ENCODE results near the gene LRRC61. TPM values are rescaled to one million over a fixed set of nuclear protein-coding genes. Genes with fewer than 3 reads are reported as not detected.

LRRC61 gene
- total RNA-seq, 1 donor from 2014 or later: 70.8 TPM

- TF ChIP-seq CTCF (IDR thresholded peaks at IDR 0.05; ENCODE audit: insufficient read depth, low read length, poor library complexity, severe bottlenecking): no peak
- no peak for DNase-seq (ENCODE audit: low read depth)
- no peak overlapping the region for H3K4me3 ChIP-seq (ENCODE audit: low read depth, low read length)
- no peaks in the 10 kb centered on the region for H3K36me3 ChIP-seq (ENCODE audit: control insufficient read depth, insufficient read depth, low read length)
- H3K27me3 ChIP-seq (ENCODE audit: control insufficient read depth, insufficient read depth, low read length): no peaks in the 10 kb centered on the region
Measured at GRCh38 chr7:150381785-150382122, 58.6 kb downstream of the LRRC61 start.

GRCh38 chr7:150382123-150382843, 59.1 kb downstream of the LRRC61 start:
- DNase-seq (ENCODE audit: low read depth): no peak
- Histone ChIP-seq H3K4me3 (ENCODE audit: low read depth, low read length) (no peak overlapping the region), H3K36me3 (ENCODE audit: control insufficient read depth, insufficient read depth, low read length) (no peaks in the 10 kb centered on the region), H3K27me3 (ENCODE audit: control insufficient read depth, insufficient read depth, low read length) (no peaks in the 10 kb centered on the region)
- TF ChIP-seq CTCF (IDR thresholded peaks at IDR 0.05; ENCODE audit: insufficient read depth, low read length, poor library complexity, severe bottlenecking): no peak

- Histone ChIP-seq H3K4me3 (ENCODE audit: low read depth, low read length) (no peak overlapping the region), H3K36me3 (ENCODE audit: control insufficient read depth, insufficient read depth, low read length) (no peaks in the 10 kb centered on the region), H3K27me3 (ENCODE audit: control insufficient read depth, insufficient read depth, low read length) (no peaks in the 10 kb centered on the region)
- no peak for TF ChIP-seq CTCF (IDR thresholded peaks at IDR 0.05; ENCODE audit: insufficient read depth, low read length, poor library complexity, severe bottlenecking)
- DNase-seq (ENCODE audit: low read depth): no peak
Measured at GRCh38 chr7:150382844-150383225, 59.7 kb downstream of the LRRC61 start.

GRCh38 chr7:150383710-150384397, 60.7 kb downstream of the LRRC61 start:
- no peaks in the 10 kb centered on the region for H3K27me3 ChIP-seq (ENCODE audit: control insufficient read depth, insufficient read depth, low read length)
- DNase-seq (ENCODE audit: low read depth): no peak
- H3K36me3 ChIP-seq (ENCODE audit: control insufficient read depth, insufficient read depth, low read length): no peaks in the 10 kb centered on the region
- no peak overlapping the region for H3K4me3 ChIP-seq (ENCODE audit: low read depth, low read length)
- TF ChIP-seq CTCF (IDR thresholded peaks at IDR 0.05; ENCODE audit: insufficient read depth, low read length, poor library complexity, severe bottlenecking): no peak

GRCh38 chr7:150384406-150385301, 61.5 kb downstream of the LRRC61 start:
- no peak for DNase-seq (ENCODE audit: low read depth)
- Histone ChIP-seq H3K27me3 (ENCODE audit: control insufficient read depth, insufficient read depth, low read length) (no peaks in the 10 kb centered on the region), H3K36me3 (ENCODE audit: control insufficient read depth, insufficient read depth, low read length) (no peaks in the 10 kb centered on the region), H3K4me3 (ENCODE audit: low read depth, low read length) (no peak overlapping the region)
- TF ChIP-seq CTCF (IDR thresholded peaks at IDR 0.05; ENCODE audit: insufficient read depth, low read length, poor library complexity, severe bottlenecking): no peak

All from kidney epithelial cell (primary cell).